A204.1 (cell line): ENCODE measurements around the gene DUS4L.
"Not testable (repeated sequence)": the region's sequence is repeated elsewhere in the genome, so short reads cannot be mapped to it uniquely, and the experiment has no call there.

Experiments used
- FAIRE-seq: peaks from 2 replicates; lab custom pipeline; 2012; peaks lifted over from hg19 to GRCh38; lab: Jason Lieb, UNC

The DUS4L gene

GRCh38 chr7:107563775-107564552, at the start of gene DUS4L, which contains the start of gene COG5:
TSS of gene DUS4L (plus strand) at chr7:107563971. CDS start at chr7:107567071, 3,100 bp downstream.
TSS of gene COG5 (minus strand) at chr7:107563920. CDS start at chr7:107563896, 24 bp downstream.
- no peak for FAIRE-seq

GRCh38 chr7:107526672-107527071, 37.1 kb upstream of the DUS4L start:
- no peak for FAIRE-seq

GRCh38 chr7:107527196-107527595, 36.6 kb upstream of the DUS4L start:
- FAIRE-seq, result no peak

GRCh38 chr7:107528461-107528860, 35.3 kb upstream of the DUS4L start:
- no peak for FAIRE-seq

- FAIRE-seq, result no peak
Observed at GRCh38 chr7:107530751-107531150, 33.0 kb upstream of the DUS4L start.

GRCh38 chr7:107534139-107534538, 29.6 kb upstream of the DUS4L start:
- no peak for FAIRE-seq

- FAIRE-seq, result not testable (repeated sequence)
Observed at GRCh38 chr7:107537228-107537627, 26.5 kb upstream of the DUS4L start.

- FAIRE-seq, result no peak
Observed at GRCh38 chr7:107538001-107538400, 25.8 kb upstream of the DUS4L start.

- no peak for FAIRE-seq
Observed at GRCh38 chr7:107543338-107543993, 20.3 kb upstream of the DUS4L start.

GRCh38 chr7:107544848-107545591, 18.8 kb upstream of the DUS4L start:
- FAIRE-seq, result no peak

- FAIRE-seq, result no peak
Observed at GRCh38 chr7:107551936-107552335, 11.8 kb upstream of the DUS4L start.

GRCh38 chr7:107555893-107556292, 7.9 kb upstream of the DUS4L start:
- FAIRE-seq, result no peak

- no peak for FAIRE-seq
Observed at GRCh38 chr7:107559864-107560263, 3.9 kb upstream of the DUS4L start.

- no peak for FAIRE-seq
Observed at GRCh38 chr7:107560898-107561516, 2.8 kb upstream of the DUS4L start.

- FAIRE-seq, result no peak
Observed at GRCh38 chr7:107563081-107563774, 543 bp upstream of the DUS4L start.

GRCh38 chr7:107564553-107565298, 955 bp downstream of the DUS4L start:
- FAIRE-seq, result no peak

GRCh38 chr7:107570298-107570697, 6.5 kb downstream of the DUS4L start:
- no peak for FAIRE-seq

GRCh38 chr7:107573537-107573936, 9.8 kb downstream of the DUS4L start:
- FAIRE-seq, result no peak

GRCh38 chr7:107579554-107579884, 15.7 kb downstream of the DUS4L start:
- peak; percentile 16 for FAIRE-seq

- FAIRE-seq, result no peak
Observed at GRCh38 chr7:107579885-107580715, 16.3 kb downstream of the DUS4L start, which contains the start of gene BCAP29. TSS of gene BCAP29 (plus strand) at chr7:107580246. CDS start at chr7:107580773, 527 bp downstream.
